CD4-positive, alpha-beta T cell treated with Interferon alpha-2 for 1 hour (primary cell): ENCODE data around the gene NMUR2.

Experiments used
- DNase-seq, 2 donors: peaks; one replicate each; pipeline ENCODE4 v3.0.0-alpha.2; 2020 to 2022

The NMUR2 gene

GRCh38 chr5:152367554-152367953 lies 37.5 kb downstream of the NMUR2 start:
- no peak for DNase-seq

GRCh38 chr5:152366716-152367115 lies 38.4 kb downstream of the NMUR2 start:
- no peak for DNase-seq

GRCh38 chr5:152364899-152365298 lies 40.2 kb downstream of the NMUR2 start:
- DNase-seq: no peak

- DNase-seq: no peak
Measured at GRCh38 chr5:152364172-152364571, 40.9 kb downstream of the NMUR2 start.

GRCh38 chr5:152358861-152359568 lies 46.1 kb downstream of the NMUR2 start:
- DNase-seq: no peak

GRCh38 chr5:152356506-152356905 lies 48.6 kb downstream of the NMUR2 start:
- DNase-seq: no peak

GRCh38 chr5:152355061-152355460 lies 50.0 kb downstream of the NMUR2 start:
- no peak for DNase-seq

- no peak for DNase-seq
Measured at GRCh38 chr5:152353001-152353400, 52.1 kb downstream of the NMUR2 start.

- peak in 1 of 2 donors; percentile 35 for DNase-seq
Measured at GRCh38 chr5:152349683-152350526, 55.2 kb downstream of the NMUR2 start.
